ENCODE results near the gene DBN1. TPM values are rescaled to one million over a fixed set of nuclear protein-coding genes. Genes with fewer than 3 reads are reported as not detected.

Gene DBN1
- total and polyA plus RNA-seq, 2 donors (not counting 1 experiment from before 2014, with no cell fraction given): 1.4 to 1.9 TPM

DNA sequence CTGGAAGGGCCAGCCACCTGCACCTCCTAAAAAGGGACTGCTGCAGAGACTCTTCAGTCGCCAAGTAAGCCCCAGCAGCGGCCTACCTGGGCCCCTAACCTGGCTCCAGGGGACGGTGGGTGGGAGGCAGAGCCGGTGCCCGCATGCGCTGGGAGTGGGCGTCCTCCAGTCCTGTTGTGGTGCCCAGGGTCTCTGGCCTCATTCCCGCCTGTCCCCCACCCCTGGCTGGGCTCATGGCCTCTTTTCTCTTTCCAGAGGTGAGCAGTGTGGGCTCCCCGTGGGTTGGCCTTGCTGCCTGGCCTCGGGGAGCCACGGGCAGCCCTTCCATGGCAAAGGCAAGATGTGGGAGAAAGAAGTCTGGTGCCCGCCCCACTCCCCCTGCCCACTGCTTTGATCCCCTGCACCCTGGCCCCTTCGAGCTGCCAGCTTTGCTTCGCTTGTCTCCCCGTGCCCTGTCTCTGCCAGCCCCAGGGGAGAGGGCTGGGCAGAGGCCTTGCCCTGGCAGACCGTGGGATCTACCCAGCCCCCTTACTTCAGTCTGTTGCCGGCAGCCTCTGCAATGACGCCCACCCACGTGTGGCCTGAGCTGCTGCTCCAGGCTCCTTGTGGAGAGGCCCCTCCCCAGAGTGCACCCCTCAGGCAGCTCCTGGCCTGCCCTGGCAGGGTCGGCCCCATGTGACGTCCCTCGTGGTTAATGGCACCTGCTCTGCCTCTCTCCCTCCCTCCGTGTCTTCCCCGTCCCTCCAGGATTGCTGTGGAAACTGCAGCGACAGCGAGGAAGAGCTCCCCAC lies 32.2 kb downstream of the DBN1 start:
- Histone ChIP-seq H3K9me3 (ENCODE audit: control extremely low read depth in 1 of 3, control insufficient read depth in 2 of 3, insufficient read depth in 1 of 3, low read length in 2 of 3) (no peaks in the 10 kb centered on the region), H3K4me1 (ENCODE audit: control insufficient read depth in 2 of 2, insufficient read depth in 2 of 2, low read length in 2 of 2) (peaks cover 17 to 22% of the 10 kb centered on the region in 2 donors), H2AFZ (ENCODE audit: insufficient read depth, low read depth, low read length, poor library complexity, severe bottlenecking) (no peak overlapping the region), H3K4me2 (replicated peaks; ENCODE audit: low read depth, low read length, poor library complexity, severe bottlenecking) (no peak overlapping the region), H3K9ac (ENCODE audit: low read length) (no peak overlapping the region), H4K20me1 (ENCODE audit: control insufficient read depth, insufficient read depth, low read length, poor library complexity, severe bottlenecking) (peaks cover 87% of the 10 kb centered on the region), H3K36me3 (replicated peaks in 1 of 2; ENCODE audit: control extremely low read depth in 1 of 2, control insufficient read depth in 1 of 2, extremely low read depth in 1 of 2, insufficient read depth in 2 of 2, low read length in 1 of 2) (peaks cover 4 to 66% of the 10 kb centered on the region in 2 experiments), H3K27ac (ENCODE audit: low read length in 2 of 2) (no peak overlapping the region), H3K79me2 (ENCODE audit: control insufficient read depth, insufficient read depth, low read length) (peaks cover 16% of the 10 kb centered on the region), H3K4me3 (ENCODE audit: control extremely low read depth in 1 of 5, extremely low read depth in 1 of 5, insufficient read depth in 1 of 5, low read depth in 2 of 5, low read length in 4 of 5) (no peak overlapping the region), H3K27me3 (replicated peaks in 1 of 4; ENCODE audit: control extremely low read depth in 1 of 4, control insufficient read depth in 3 of 4, insufficient read depth in 4 of 4, low read length in 3 of 4) (no peaks in the 10 kb centered on the region)
- H3K27ac Mint-ChIP-seq: no peak overlapping the region
- 91% methylated on average over 23 of the region's 26 CpGs for WGBS (ENCODE audit: insufficient coverage)
- H3K4me3 Mint-ChIP-seq: no peak overlapping the region
- ChIA-PET POLR2A (interaction anchor here (10.8 kb wide), 1 partner anchor 10 kb away, joined by 103 read pairs; no protein-coding TSS in a partner anchor), CTCF (interaction anchor here (1.2 to 21.3 kb wide), 4 partner anchors 12 to 36 kb away, joined by 3 to 628 read pairs (median 102); partner anchors contain the start of genes F12, GRK6 and PFN3)
- peaks cover 36% of the 10 kb centered on the region for H3K4me1 Mint-ChIP-seq
- no peaks in the 10 kb centered on the region for H3K27me3 Mint-ChIP-seq
- TF ChIP-seq, protein P1, sequence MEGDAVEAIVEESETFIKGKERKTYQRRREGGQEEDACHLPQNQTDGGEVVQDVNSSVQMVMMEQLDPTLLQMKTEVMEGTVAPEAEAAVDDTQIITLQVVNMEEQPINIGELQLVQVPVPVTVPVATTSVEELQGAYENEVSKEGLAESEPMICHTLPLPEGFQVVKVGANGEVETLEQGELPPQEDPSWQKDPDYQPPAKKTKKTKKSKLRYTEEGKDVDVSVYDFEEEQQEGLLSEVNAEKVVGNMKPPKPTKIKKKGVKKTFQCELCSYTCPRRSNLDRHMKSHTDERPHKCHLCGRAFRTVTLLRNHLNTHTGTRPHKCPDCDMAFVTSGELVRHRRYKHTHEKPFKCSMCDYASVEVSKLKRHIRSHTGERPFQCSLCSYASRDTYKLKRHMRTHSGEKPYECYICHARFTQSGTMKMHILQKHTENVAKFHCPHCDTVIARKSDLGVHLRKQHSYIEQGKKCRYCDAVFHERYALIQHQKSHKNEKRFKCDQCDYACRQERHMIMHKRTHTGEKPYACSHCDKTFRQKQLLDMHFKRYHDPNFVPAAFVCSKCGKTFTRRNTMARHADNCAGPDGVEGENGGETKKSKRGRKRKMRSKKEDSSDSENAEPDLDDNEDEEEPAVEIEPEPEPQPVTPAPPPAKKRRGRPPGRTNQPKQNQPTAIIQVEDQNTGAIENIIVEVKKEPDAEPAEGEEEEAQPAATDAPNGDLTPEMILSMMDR (IDR thresholded peaks at IDR 0.05): no peak
- TF ChIP-seq EZH2 (IDR thresholded peaks at IDR 0.05; ENCODE audit: borderline replicate concordance, insufficient read depth, low read depth, low read length, poor library complexity, severe bottlenecking): no peak
- ATAC-seq (ENCODE audit: low read depth): no peak
- intact Hi-C loops (cut with micrococcal nuclease): no loop called here
- H3K9me3 Mint-ChIP-seq (ENCODE audit: insufficient read depth): no peaks in the 10 kb centered on the region
- no peak for DNase-seq

Data from B cell (primary cell).